ENCODE results near the gene ABHD17C. TPM values are rescaled to one million over a fixed set of nuclear protein-coding genes. Genes with fewer than 3 reads are reported as not detected.
A peak's percentile ranks its signal among the peaks of the same experiment; 100 is the strongest.

Gene ABHD17C
- total RNA-seq, 4 donors from 2014 or later = 41.0 to 96.0 (median 72.5) TPM

GRCh38 chr15:80673561-80674244 is 21.4 kb upstream of the ABHD17C start:
- Histone ChIP-seq H3K4me3 (no peak overlapping the region), H3K27me3 (no peaks in the 10 kb centered on the region), H3K27ac (no peak overlapping the region), H3K9me3 (no peaks in the 10 kb centered on the region), H3K4me1 (peaks cover 0 to 5% (median 2%) of the 10 kb centered on the region in 4 donors), H3K36me3 (no peaks in the 10 kb centered on the region)
- no peak for DNase-seq
- TF ChIP-seq POLR2AphosphoS5 (IDR thresholded peaks at IDR 0.05) = no peak
- TF ChIP-seq EP300 (IDR thresholded peaks at IDR 0.05; ENCODE audit: low read depth) = no peak
- TF ChIP-seq POLR2A (IDR thresholded peaks at IDR 0.05) = no peak
- no peak for TF ChIP-seq CTCF (IDR thresholded peaks at IDR 0.05)
- WGBS, 2 donors (ENCODE audit: low coverage in 1 of 2) = 81 to 83% methylated on average over 6 of the region's 6 CpGs
- intact Hi-C loops (cut with DNase I; ENCODE audit: low total_unique reads) (no loop called here), in situ Hi-C loops (cut with MboI; ENCODE audit: low pct_ligation_motif_present in 1 of 4, low pct_unique_long_range_greater_than_20kb in 1 of 4, low sequenced_read_pairs in 3 of 4) (no loop called here)

- Histone ChIP-seq H3K36me3 (no peaks in the 10 kb centered on the region), H3K4me3 (no peak overlapping the region), H3K4me1 (peaks cover under 1 to 8% (median 3%) of the 10 kb centered on the region in 4 donors), H3K27ac (no peak overlapping the region), H3K27me3 (no peaks in the 10 kb centered on the region), H3K9me3 (no peaks in the 10 kb centered on the region)
- in situ Hi-C loops (cut with MboI; ENCODE audit: low pct_ligation_motif_present in 1 of 4, low pct_unique_long_range_greater_than_20kb in 1 of 4, low sequenced_read_pairs in 3 of 4) (no loop called here), intact Hi-C loops (cut with DNase I; ENCODE audit: low total_unique reads) (no loop called here)
- DNase-seq = no peak
- TF ChIP-seq EP300 (IDR thresholded peaks at IDR 0.05; ENCODE audit: low read depth) (no peak), POLR2AphosphoS5 (IDR thresholded peaks at IDR 0.05) (no peak)
Measured at GRCh38 chr15:80674245-80674614, 20.9 kb upstream of the ABHD17C start.

- in situ Hi-C loops (cut with MboI; ENCODE audit: low pct_ligation_motif_present in 1 of 4, low pct_unique_long_range_greater_than_20kb in 1 of 4, low sequenced_read_pairs in 3 of 4) (no loop called here), intact Hi-C loops (cut with DNase I; ENCODE audit: low total_unique reads) (no loop called here)
- no peaks in the 10 kb centered on the region for H3K36me3 ChIP-seq
- peaks cover 4 to 33% (median 14%) of the 10 kb centered on the region in 4 donors for H3K4me1 ChIP-seq
- DNase-seq = no peak
- H3K9me3 ChIP-seq = no peaks in the 10 kb centered on the region
- no peaks in the 10 kb centered on the region for H3K27me3 ChIP-seq
- WGBS, 2 donors (ENCODE audit: low coverage in 1 of 2) = 94 to 100% methylated on average over 2 of the region's 2 CpGs
- H3K27ac ChIP-seq = no peak overlapping the region
- TF ChIP-seq CTCF (IDR thresholded peaks at IDR 0.05) = no peak
- no peak overlapping the region for H3K4me3 ChIP-seq
Measured at GRCh38 chr15:80677041-80677440, 18.1 kb upstream of the ABHD17C start.

GRCh38 chr15:80679167-80679803 is 15.8 kb upstream of the ABHD17C start:
- intact Hi-C loops (cut with DNase I; ENCODE audit: low total_unique reads) = no loop called here
- Histone ChIP-seq H3K4me1 (peaks cover 4 to 51% (median 22%) of the 10 kb centered on the region in 4 donors), H3K9me3 (no peaks in the 10 kb centered on the region), H3K27me3 (no peaks in the 10 kb centered on the region), H3K36me3 (no peaks in the 10 kb centered on the region), H3K4me3 (no peak overlapping the region), H3K27ac (peak overlapping the region; percentile 72 to 83 (median 80))
- WGBS, 2 donors (ENCODE audit: low coverage in 1 of 2) = 70 to 82% methylated on average over 4 to 7 of the region's 7 CpGs
- peak; percentile 28 for DNase-seq
- TF ChIP-seq POLR2AphosphoS5 (IDR thresholded peaks at IDR 0.05) (no peak), CTCF (IDR thresholded peaks at IDR 0.05) (no peak), EP300 (IDR thresholded peaks at IDR 0.05; ENCODE audit: low read depth) (no peak), POLR2A (IDR thresholded peaks at IDR 0.05) (no peak)
- in situ Hi-C loops (cut with MboI; ENCODE audit: low pct_ligation_motif_present in 1 of 4, low pct_unique_long_range_greater_than_20kb in 1 of 4, low sequenced_read_pairs in 3 of 4) = no loop called here

Measured in transverse colon (tissue), 4 donors.